Measurements from ENCODE around the gene PRR32. TPM values are rescaled to one million over a fixed set of nuclear protein-coding genes. Genes with fewer than 3 reads are reported as not detected.
"Not testable (repeated sequence)": the region's sequence is repeated elsewhere in the genome, so short reads cannot be mapped to it uniquely, and the experiment has no call there.

PRR32 gene
- not detected for total RNA-seq
- 0.05 TPM for polyA plus RNA-seq
- long read RNA-seq, donor 1 = 0 reads
- long read RNA-seq, donor 2 = 0 reads
- long read RNA-seq, donor 3 = 0 reads
- long read RNA-seq, donor 4 = 0 reads
- long read RNA-seq, donor 5 = 0 reads
- long read RNA-seq, donor 6, partial matches to known transcripts = 0 of 1 reads
- long read RNA-seq, donor 6, other reads (novel, unspliced or antisense) = 0 of 1 reads
- long read RNA-seq, donor 7 = 0 reads
- long read RNA-seq, donor 8 = 0 reads
- long read RNA-seq, donor 9 = 0 reads
- long read RNA-seq, donor 10 = 0 reads

GRCh38 chrX:126819429-126819828, at the start of gene PRR32:
Gene PRR32 (plus strand): TSS chrX:126819729. CDS start chrX:126819844, 115 bp downstream.
- Histone ChIP-seq H3K9me3 (ENCODE audit: control insufficient read depth in 2 of 2, insufficient read depth in 1 of 2, low read length in 1 of 2) (peaks cover 0 to 5% of the 10 kb centered on the region in 2 donors), H3K36me3 (ENCODE audit: control insufficient read depth in 2 of 2, insufficient read depth in 2 of 2, low read length in 1 of 2) (no peaks in the 10 kb centered on the region), H3K27ac (ENCODE audit: low read depth in 1 of 2, low read length in 1 of 2) (no peak within 1 kb of the TSS), H3K4me1 (ENCODE audit: control insufficient read depth in 2 of 2, insufficient read depth in 2 of 2, low read length in 2 of 2) (no peaks in the 10 kb centered on the region), H3K4me3 (ENCODE audit: low read length in 2 of 2) (no peak within 1 kb of the TSS), H3K27me3 (ENCODE audit: control insufficient read depth in 2 of 2, insufficient read depth in 1 of 2, low read length in 1 of 2) (no peaks in the 10 kb centered on the region)
- no peak for DNase-seq (ENCODE audit: low read depth in 6 of 9, low spot score in 9 of 9)

GRCh38 chrX:126770179-126770578, 49.4 kb upstream of the PRR32 start:
- whole genome bisulfite sequencing = 19% methylated on average over 5 of the region's 5 CpGs
- no peaks in the 10 kb centered on the region for H3K36me3 ChIP-seq (ENCODE audit: control insufficient read depth in 2 of 2, insufficient read depth in 2 of 2, low read length in 1 of 2)
- no peaks in the 10 kb centered on the region for H3K9me3 ChIP-seq (ENCODE audit: control insufficient read depth in 2 of 2, insufficient read depth in 1 of 2, low read length in 1 of 2)
- DNase-seq (ENCODE audit: low read depth in 6 of 9, low spot score in 9 of 9) = peak in 2 of 9 donors; percentile 4 to 19
- H3K4me3 ChIP-seq (ENCODE audit: low read length in 2 of 2) = no peak overlapping the region
- H3K4me1 ChIP-seq (ENCODE audit: control insufficient read depth in 2 of 2, insufficient read depth in 2 of 2, low read length in 2 of 2) = no peaks in the 10 kb centered on the region
- H3K27ac ChIP-seq (ENCODE audit: low read depth in 1 of 2, low read length in 1 of 2) = no peak overlapping the region
- no peaks in the 10 kb centered on the region for H3K27me3 ChIP-seq (ENCODE audit: control insufficient read depth in 2 of 2, insufficient read depth in 1 of 2, low read length in 1 of 2)

GRCh38 chrX:126785539-126785938, 34.0 kb upstream of the PRR32 start:
- no peaks in the 10 kb centered on the region for H3K27me3 ChIP-seq (ENCODE audit: control insufficient read depth in 2 of 2, insufficient read depth in 1 of 2, low read length in 1 of 2)
- peaks cover 0 to 4% of the 10 kb centered on the region in 2 donors for H3K9me3 ChIP-seq (ENCODE audit: control insufficient read depth in 2 of 2, insufficient read depth in 1 of 2, low read length in 1 of 2)
- H3K27ac ChIP-seq (ENCODE audit: low read depth in 1 of 2, low read length in 1 of 2) = no peak overlapping the region
- no peak overlapping the region for H3K4me3 ChIP-seq (ENCODE audit: low read length in 2 of 2)
- no peak for DNase-seq (ENCODE audit: low read depth in 6 of 9, low spot score in 9 of 9)
- H3K36me3 ChIP-seq (ENCODE audit: control insufficient read depth in 2 of 2, insufficient read depth in 2 of 2, low read length in 1 of 2) = no peaks in the 10 kb centered on the region
- no peaks in the 10 kb centered on the region for H3K4me1 ChIP-seq (ENCODE audit: control insufficient read depth in 2 of 2, insufficient read depth in 2 of 2, low read length in 2 of 2)
- 100% methylated on average over 2 of the region's 2 CpGs for WGBS

- no peaks in the 10 kb centered on the region for H3K27me3 ChIP-seq (ENCODE audit: control insufficient read depth in 2 of 2, insufficient read depth in 1 of 2, low read length in 1 of 2)
- WGBS = 90% methylated on average over 1 of the region's 1 CpG
- H3K4me3 ChIP-seq (ENCODE audit: low read length in 2 of 2) = no peak overlapping the region
- no peaks in the 10 kb centered on the region for H3K4me1 ChIP-seq (ENCODE audit: control insufficient read depth in 2 of 2, insufficient read depth in 2 of 2, low read length in 2 of 2)
- no peaks in the 10 kb centered on the region for H3K36me3 ChIP-seq (ENCODE audit: control insufficient read depth in 2 of 2, insufficient read depth in 2 of 2, low read length in 1 of 2)
- DNase-seq (ENCODE audit: low read depth in 6 of 9, low spot score in 9 of 9) = no peak
- H3K27ac ChIP-seq (ENCODE audit: low read depth in 1 of 2, low read length in 1 of 2) = no peak overlapping the region
- peaks cover 0 to 5% of the 10 kb centered on the region in 2 donors for H3K9me3 ChIP-seq (ENCODE audit: control insufficient read depth in 2 of 2, insufficient read depth in 1 of 2, low read length in 1 of 2)
These were observed 20.5 kb upstream of the PRR32 start for GRCh38 chrX:126799059-126799458.

- H3K27ac ChIP-seq (ENCODE audit: low read depth in 1 of 2, low read length in 1 of 2); H3K4me1 ChIP-seq (ENCODE audit: control insufficient read depth in 2 of 2, insufficient read depth in 2 of 2, low read length in 2 of 2); DNase-seq (ENCODE audit: low read depth in 6 of 9, low spot score in 9 of 9); H3K27me3 ChIP-seq (ENCODE audit: control insufficient read depth in 2 of 2, insufficient read depth in 1 of 2, low read length in 1 of 2); H3K9me3 ChIP-seq (ENCODE audit: control insufficient read depth in 2 of 2, insufficient read depth in 1 of 2, low read length in 1 of 2); H3K4me3 ChIP-seq (ENCODE audit: low read length in 2 of 2); H3K36me3 ChIP-seq (ENCODE audit: control insufficient read depth in 2 of 2, insufficient read depth in 2 of 2, low read length in 1 of 2): not testable (repeated sequence)
- 87% methylated on average over 3 of the region's 3 CpGs for WGBS
These were observed 12.7 kb upstream of the PRR32 start for GRCh38 chrX:126806784-126807183.

- H3K4me3 ChIP-seq (ENCODE audit: low read length in 2 of 2) = no peak overlapping the region
- no peaks in the 10 kb centered on the region for H3K27me3 ChIP-seq (ENCODE audit: control insufficient read depth in 2 of 2, insufficient read depth in 1 of 2, low read length in 1 of 2)
- H3K36me3 ChIP-seq (ENCODE audit: control insufficient read depth in 2 of 2, insufficient read depth in 2 of 2, low read length in 1 of 2) = no peaks in the 10 kb centered on the region
- 56% methylated on average over 1 of the region's 1 CpG for WGBS
- peaks cover 0 to 5% of the 10 kb centered on the region in 2 donors for H3K9me3 ChIP-seq (ENCODE audit: control insufficient read depth in 2 of 2, insufficient read depth in 1 of 2, low read length in 1 of 2)
- no peaks in the 10 kb centered on the region for H3K4me1 ChIP-seq (ENCODE audit: control insufficient read depth in 2 of 2, insufficient read depth in 2 of 2, low read length in 2 of 2)
- DNase-seq (ENCODE audit: low read depth in 6 of 9, low spot score in 9 of 9) = no peak
- H3K27ac ChIP-seq (ENCODE audit: low read depth in 1 of 2, low read length in 1 of 2) = no peak overlapping the region
These were observed 3.7 kb upstream of the PRR32 start for GRCh38 chrX:126815806-126816205.

- Histone ChIP-seq H3K4me3 (ENCODE audit: low read length in 2 of 2) (no peak overlapping the region), H3K27me3 (ENCODE audit: control insufficient read depth in 2 of 2, insufficient read depth in 1 of 2, low read length in 1 of 2) (no peaks in the 10 kb centered on the region), H3K27ac (ENCODE audit: low read depth in 1 of 2, low read length in 1 of 2) (no peak overlapping the region), H3K9me3 (ENCODE audit: control insufficient read depth in 2 of 2, insufficient read depth in 1 of 2, low read length in 1 of 2) (peaks cover 0 to 5% of the 10 kb centered on the region in 2 donors), H3K4me1 (ENCODE audit: control insufficient read depth in 2 of 2, insufficient read depth in 2 of 2, low read length in 2 of 2) (no peaks in the 10 kb centered on the region), H3K36me3 (ENCODE audit: control insufficient read depth in 2 of 2, insufficient read depth in 2 of 2, low read length in 1 of 2) (no peaks in the 10 kb centered on the region)
- WGBS = 92% methylated on average over 13 of the region's 13 CpGs
- no peak for DNase-seq (ENCODE audit: low read depth in 6 of 9, low spot score in 9 of 9)
These were observed 1.3 kb downstream of the PRR32 start for GRCh38 chrX:126820700-126821420.

- Histone ChIP-seq H3K4me3 (ENCODE audit: low read length in 2 of 2) (no peak overlapping the region), H3K9me3 (ENCODE audit: control insufficient read depth in 2 of 2, insufficient read depth in 1 of 2, low read length in 1 of 2) (peaks cover 0 to 5% of the 10 kb centered on the region in 2 donors), H3K27ac (ENCODE audit: low read depth in 1 of 2, low read length in 1 of 2) (no peak overlapping the region), H3K27me3 (ENCODE audit: control insufficient read depth in 2 of 2, insufficient read depth in 1 of 2, low read length in 1 of 2) (no peaks in the 10 kb centered on the region), H3K36me3 (ENCODE audit: control insufficient read depth in 2 of 2, insufficient read depth in 2 of 2, low read length in 1 of 2) (no peaks in the 10 kb centered on the region), H3K4me1 (ENCODE audit: control insufficient read depth in 2 of 2, insufficient read depth in 2 of 2, low read length in 2 of 2) (no peaks in the 10 kb centered on the region)
- WGBS = 93% methylated on average over 2 of the region's 2 CpGs
- no peak for DNase-seq (ENCODE audit: low read depth in 6 of 9, low spot score in 9 of 9)
These were observed 4.9 kb downstream of the PRR32 start for GRCh38 chrX:126824338-126825007.

- Histone ChIP-seq H3K4me3 (ENCODE audit: low read length in 2 of 2) (no peak overlapping the region), H3K4me1 (ENCODE audit: control insufficient read depth in 2 of 2, insufficient read depth in 2 of 2, low read length in 2 of 2) (no peaks in the 10 kb centered on the region), H3K27me3 (ENCODE audit: control insufficient read depth in 2 of 2, insufficient read depth in 1 of 2, low read length in 1 of 2) (no peaks in the 10 kb centered on the region), H3K27ac (ENCODE audit: low read depth in 1 of 2, low read length in 1 of 2) (no peak overlapping the region), H3K36me3 (ENCODE audit: control insufficient read depth in 2 of 2, insufficient read depth in 2 of 2, low read length in 1 of 2) (no peaks in the 10 kb centered on the region), H3K9me3 (ENCODE audit: control insufficient read depth in 2 of 2, insufficient read depth in 1 of 2, low read length in 1 of 2) (peaks cover 0 to 2% of the 10 kb centered on the region in 2 donors)
- 88% methylated on average over 1 of the region's 1 CpG for WGBS
- DNase-seq (ENCODE audit: low read depth in 6 of 9, low spot score in 9 of 9) = no peak
These were observed 6.2 kb downstream of the PRR32 start for GRCh38 chrX:126825566-126826193.
